Fibroblast of skin of back (primary cell): ENCODE results near the gene TBC1D3D. TPM values are rescaled to one million over a fixed set of nuclear protein-coding genes. Genes with fewer than 3 reads are reported as not detected.
"Not testable (repeated sequence)": the region's sequence is repeated elsewhere in the genome, so short reads cannot be mapped to it uniquely, and the experiment has no call there.

Source experiments
- DNase-seq: peaks from one replicate; pipeline ENCODE4 v3.0.0-alpha.2; 2013
- polyA plus RNA-seq, 2 experiments: library from polyadenylated mRNA; unstranded; fragments of 120-200 nt; gene quantifications; one replicate each; pipeline ENCODE4 v1.2.1, GENCODE V29; 2013; ENCODE audit not compliant: insufficient read length in 2 of 2

TBC1D3D gene
- 0.36 TPM for polyA plus RNA-seq (2013, experiment 1 of 2; ENCODE audit: insufficient read length)
- polyA plus RNA-seq (2013, experiment 2 of 2; ENCODE audit: insufficient read length) = 0.89 TPM

GRCh38 chr17:38003676-38004075 is at the start of gene TBC1D3D:
Gene TBC1D3D (plus strand): TSS chr17:38003976. CDS start chr17:38005561, 1,585 bp downstream.
- not testable (repeated sequence) for DNase-seq

GRCh38 chr17:37988960-37989359 is 14.8 kb upstream of the TBC1D3D start, which contains the start of gene TBC1D3L:
Gene TBC1D3L (minus strand): TSS chr17:37989060. CDS start chr17:37987520, 1,540 bp downstream.
- DNase-seq = not testable (repeated sequence)
